GM23248 (cell line): ENCODE results near the gene TEX13A.

ENCODE experiments used
- EZH2 ChIP-seq: fragments of 200-600 bp; sonication (generic); IDR thresholded peaks from 2 replicates; pipeline ENCODE4 v1.6.1; 2018; ENCODE audit warnings: antibody characterized with exemption, mild to moderate bottlenecking; ENCODE audit not compliant: insufficient read depth, poor library complexity, severe bottlenecking
- EZH2phosphoT487 ChIP-seq: fragments of 200-600 bp; sonication (generic); IDR thresholded peaks from 2 replicates; pipeline ENCODE4 v1.6.1; 2018; ENCODE audit warnings: antibody characterized with exemption, moderate library complexity, mild to moderate bottlenecking, low read depth; ENCODE audit not compliant: insufficient read depth

DNA sequence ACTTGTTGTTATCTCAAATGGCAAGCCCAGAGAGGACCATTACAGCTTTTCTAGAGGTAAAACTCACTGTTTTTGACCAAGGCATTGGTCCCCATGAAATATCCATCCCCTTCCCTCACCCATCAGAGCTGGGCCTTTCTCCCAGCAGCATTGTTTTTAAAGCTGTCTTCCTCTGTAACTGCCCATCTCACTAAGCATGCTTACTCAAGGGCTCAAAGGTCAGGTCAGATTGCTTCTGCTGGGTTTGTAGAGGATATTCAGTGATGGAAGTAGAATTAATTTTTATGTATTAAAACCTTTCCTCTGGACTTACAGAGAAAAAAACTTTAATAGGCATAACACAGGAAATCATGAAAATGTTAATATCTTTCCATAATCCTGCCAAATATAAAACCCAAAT is 11.1 kb downstream of the TEX13A start:
- TF ChIP-seq EZH2 (no peak), EZH2phosphoT487 (no peak)
